IPS-NIHi11 (cell line): Measurements from ENCODE around the gene DTYMK.
"Not testable (repeated sequence)": the region's sequence is repeated elsewhere in the genome, so short reads cannot be mapped to it uniquely, and the experiment has no call there.

Experiments used
- DNase-seq: peaks from one replicate; pipeline ENCODE4 v3.0.0; 2012; ENCODE audit warnings: mixed read lengths, low spot score

DTYMK gene

DNA sequence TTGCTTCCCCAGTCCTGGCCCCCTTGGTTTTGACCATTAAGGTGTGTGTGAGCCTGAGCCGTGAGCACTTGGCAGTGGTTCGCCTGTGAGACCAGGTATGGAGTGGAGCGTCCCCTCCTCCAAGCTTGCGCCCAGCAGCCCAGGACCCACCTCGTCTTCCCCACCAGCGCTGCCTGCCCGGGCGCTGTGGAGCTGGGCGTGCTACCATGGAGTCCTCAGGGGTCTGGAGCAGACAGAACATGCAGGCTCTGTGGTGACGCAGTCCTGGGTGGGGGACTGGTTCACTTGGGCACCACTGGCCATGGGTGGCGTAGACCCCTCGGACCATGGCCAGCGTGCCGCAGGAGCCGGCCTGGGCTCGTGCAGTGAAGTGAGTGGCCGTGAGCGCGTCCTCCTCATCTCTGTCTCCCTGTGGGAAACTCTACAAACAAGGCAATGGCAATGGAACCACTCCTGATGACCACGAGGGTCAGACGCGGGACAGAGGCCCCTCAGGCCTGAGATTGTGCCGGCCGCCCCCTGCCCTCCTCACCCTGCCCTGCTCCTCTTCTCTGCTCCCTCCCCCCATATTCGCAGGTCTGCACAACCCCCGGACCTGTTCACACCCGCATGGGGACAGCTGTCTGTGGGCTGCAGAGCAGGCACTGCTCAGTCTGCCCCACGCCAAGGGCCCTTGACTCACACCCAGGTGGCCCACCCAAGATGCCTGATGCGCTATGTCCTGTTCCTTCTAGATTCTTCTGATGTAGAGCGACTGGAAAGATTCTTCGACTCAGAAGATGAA, 15.0 kb downstream of the DTYMK start:
- no peak for DNase-seq

- DNase-seq: no peak
Measured at GRCh38 chr2:241670333-241671110, 16.1 kb downstream of the DTYMK start.

GRCh38 chr2:241668839-241669238, 17.8 kb downstream of the DTYMK start:
- DNase-seq: no peak

DNA sequence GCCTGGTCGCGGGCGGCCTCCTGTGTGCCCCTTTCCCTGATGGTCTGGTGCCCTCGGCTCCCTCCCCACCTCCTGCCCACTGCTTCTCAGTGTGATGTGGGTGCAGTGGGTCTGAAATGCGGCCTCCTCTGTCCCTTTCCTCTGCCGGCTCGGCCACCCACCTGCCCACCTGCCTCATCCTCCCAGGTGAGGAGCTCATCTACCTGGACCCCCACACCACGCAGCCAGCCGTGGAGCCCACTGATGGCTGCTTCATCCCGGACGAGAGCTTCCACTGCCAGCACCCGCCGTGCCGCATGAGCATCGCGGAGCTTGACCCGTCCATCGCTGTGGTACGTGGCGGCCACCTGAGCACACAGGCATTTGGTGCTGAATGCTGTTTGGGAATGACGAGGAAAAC, 18.3 kb downstream of the DTYMK start:
- DNase-seq: no peak

- DNase-seq: peak; percentile 50
Measured at GRCh38 chr2:241666627-241667400, 19.8 kb downstream of the DTYMK start.

DNA sequence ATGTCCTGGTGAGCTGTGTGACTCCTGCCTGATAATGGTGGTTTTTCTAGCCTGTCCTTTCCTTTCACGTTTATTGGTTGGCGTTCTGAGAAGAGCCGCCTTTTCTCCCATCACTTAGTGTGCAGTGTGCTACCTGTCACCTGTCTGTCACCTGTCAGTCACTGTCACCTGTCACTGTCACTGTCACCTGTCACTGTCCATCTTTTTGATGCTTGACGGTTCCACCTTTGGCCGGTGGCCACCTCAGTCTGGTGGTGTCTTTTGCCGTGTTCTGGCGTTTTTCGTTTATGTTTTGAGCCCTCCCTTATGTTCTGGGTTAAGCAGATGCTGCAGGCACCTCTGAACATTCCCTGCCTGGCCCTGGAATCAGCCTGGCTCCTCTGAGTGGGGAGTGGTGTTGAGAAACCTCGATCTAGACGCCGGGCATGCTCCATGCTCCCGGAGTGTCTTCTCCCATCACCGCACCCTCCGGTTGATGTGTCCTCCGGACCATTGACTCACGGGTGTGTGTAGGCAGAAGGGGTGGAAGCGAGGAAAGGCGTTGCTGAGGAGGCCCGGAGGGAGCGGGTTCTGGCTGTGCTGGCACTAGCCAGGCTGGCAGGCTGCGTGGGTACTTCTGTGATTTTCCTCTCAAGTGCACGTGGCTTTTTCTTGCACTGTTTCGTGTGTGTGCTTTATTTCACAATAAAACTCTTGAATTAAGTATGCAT, 20.7 kb downstream of the DTYMK start:
- no peak for DNase-seq

DNA sequence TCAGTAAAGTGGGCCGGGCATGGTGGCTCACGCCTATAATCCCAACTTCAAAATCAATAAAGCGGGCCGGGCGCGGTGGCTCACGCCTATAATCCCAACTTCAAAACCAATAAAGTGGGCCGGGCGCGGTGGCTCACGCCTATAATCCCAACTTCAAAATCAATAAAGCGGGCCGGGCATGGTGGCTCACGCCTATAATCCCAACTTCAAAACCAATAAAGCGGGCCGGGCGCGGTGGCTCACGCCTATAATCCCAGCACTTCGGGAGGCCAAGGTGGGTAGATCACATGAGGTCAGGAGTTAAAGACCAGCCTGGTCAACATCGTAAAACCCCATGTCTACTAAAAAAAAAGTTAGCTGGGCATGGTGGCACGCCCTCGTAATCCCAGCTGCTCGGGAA, 23.9 kb downstream of the DTYMK start:
- DNase-seq: not testable (repeated sequence)

DNA sequence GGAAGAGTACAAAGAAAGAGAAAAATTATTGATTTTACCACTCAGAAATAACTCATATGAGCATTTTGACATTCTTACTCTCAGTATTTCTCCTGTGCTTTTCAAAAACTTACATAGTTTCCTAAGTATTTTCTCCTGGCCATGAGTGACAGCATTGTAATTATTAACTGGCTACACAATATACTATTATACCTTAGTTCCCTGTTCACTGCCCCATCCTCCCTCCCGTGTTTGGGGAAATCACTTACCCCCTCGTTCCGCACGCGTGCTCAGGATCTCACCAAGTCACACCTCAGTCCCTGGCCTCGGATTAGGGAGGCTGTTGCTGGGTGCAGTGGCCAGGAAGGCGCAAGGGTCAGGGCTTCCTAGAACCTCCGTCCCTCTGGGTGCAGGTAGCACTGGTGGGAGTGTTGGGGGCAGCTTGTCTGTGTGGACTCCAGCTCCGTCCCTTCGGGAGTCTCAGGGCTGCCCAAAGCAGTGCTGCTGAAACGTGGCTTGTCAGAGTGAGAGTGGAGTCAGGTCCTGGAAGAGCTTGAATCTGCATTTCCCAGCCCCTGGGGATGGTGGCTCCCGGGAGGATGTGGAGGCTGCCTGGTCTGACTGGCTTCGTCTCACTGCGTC, 25.9 kb downstream of the DTYMK start:
- DNase-seq: no peak

DNA sequence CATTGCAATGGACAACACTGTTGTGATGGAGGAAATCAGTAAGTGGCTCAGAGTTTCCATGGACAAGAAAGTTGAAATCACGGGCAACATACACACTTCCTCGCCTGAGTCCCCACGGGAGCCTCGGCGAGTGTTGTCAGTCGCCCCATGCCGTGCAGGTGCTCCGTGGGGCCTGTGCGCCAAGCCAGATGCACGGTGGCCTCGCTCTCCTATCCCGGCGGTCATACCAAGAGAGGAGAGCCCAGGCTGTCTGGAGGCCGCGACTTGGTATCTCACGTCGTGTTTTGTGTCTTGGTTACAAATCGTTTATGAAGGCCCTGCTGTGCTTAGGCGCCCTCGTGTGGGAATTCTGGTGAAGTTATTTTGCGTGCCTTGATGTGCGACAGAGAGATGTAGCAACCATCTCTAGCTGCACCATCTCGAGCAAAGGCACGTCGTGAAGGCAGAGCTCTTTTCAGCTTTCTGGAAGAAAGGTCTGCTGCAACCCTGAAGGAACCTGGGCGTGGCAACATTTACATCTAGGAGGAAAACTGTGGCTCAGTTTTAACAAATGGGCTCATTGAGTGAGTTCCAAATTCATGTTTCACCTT, 27.4 kb downstream of the DTYMK start:
- peak; percentile 59 for DNase-seq

DNA sequence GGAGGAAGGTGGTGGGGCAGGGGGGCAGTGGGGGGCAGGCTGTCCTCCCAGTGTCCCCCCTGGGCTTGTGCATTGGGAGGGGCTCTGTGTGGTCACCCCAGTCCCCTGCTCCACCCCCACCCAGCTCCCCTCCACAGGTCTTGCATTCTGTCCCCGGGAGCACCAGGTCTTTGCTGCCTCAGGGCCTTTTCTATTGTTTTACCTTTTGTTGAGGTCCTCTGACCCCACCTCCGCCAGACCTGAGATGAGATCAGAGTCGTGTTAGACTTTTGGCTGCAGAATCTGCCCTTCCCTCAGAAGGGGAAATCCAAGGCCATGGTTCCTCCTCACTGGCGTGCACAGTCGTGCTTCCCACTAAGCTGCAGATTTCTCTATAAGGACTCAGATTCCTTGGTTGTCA, 28.3 kb downstream of the DTYMK start:
- no peak for DNase-seq

- DNase-seq: no peak
Measured at GRCh38 chr2:241657786-241658254, 28.8 kb downstream of the DTYMK start.

DNA sequence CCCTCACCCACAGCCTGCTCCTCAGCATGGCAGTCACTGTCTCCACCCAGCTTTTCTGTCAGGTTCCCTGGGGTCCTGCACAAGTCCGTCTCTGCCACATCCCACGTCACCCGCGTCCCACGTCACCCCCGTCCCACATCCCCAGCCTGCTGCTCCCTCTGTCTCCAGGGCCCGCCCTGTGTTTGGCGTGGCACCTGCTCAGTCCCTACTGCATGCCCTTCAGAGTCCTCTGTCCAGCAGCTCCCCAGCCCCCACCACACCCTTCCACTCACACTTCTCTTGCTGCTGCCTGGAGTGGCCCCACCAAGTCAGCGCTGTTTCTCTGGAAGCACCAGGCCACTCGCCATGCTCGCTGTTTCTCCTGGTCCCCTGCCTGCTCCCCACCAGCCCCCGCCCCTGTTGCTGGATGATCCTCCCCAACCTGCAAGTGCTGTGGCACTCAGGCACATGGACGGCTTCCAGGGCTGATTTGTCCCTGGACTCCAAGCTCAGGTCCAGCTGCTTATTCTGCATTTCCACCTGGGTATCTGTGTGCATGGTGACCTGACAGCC, 30.3 kb downstream of the DTYMK start:
- DNase-seq: no peak

- DNase-seq: no peak
Measured at GRCh38 chr2:241655516-241656189, 31.0 kb downstream of the DTYMK start.

DNA sequence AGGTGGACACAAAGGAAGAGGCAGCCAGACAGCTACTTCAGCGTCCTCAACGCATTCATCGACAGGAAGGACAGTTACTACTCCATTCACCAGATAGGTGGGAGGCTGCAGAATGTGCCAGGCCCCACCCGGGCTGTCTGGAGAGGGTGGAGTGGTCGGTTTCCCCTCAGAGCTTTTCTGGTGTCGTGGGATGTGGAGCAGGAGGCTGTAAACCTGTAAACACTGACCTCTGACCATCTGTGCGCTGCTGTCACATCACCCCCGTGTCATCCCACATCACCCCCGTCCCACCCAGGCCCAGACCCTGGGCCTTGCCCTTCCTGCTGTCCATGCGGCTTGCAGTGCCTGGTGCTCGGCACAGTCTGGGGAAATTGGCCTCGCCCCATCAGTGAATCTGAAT, 32.1 kb downstream of the DTYMK start:
- no peak for DNase-seq

DNA sequence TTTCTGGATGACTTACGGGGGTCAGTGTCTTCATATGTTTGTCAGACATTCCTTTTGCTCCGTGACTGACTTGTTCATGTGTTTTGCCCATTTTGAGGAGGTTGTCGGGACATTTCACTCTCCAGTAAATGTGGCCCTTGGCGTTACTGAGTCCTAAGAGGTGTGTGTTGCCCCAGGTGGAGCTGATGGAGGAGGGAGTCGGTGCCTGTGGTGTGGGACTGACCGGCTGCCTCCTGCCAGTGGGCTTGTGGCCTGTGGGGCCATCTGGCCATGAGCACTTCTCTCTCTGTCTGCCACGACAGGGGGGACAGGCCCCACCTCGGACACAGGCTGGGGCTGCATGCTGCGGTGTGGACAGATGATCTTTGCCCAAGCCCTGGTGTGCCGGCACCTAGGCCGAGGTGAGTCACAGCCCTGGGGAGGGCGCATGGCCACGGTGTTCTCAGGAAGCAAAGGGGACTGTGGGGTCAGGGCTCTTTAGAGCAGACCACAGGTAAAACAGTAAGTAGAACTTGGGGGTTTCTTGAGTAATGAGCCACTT, 33.3 kb downstream of the DTYMK start:
- DNase-seq: no peak

- DNase-seq: no peak
Measured at GRCh38 chr2:241652722-241653121, 33.9 kb downstream of the DTYMK start.

GRCh38 chr2:241652142-241652541, 34.5 kb downstream of the DTYMK start:
- no peak for DNase-seq

DNA sequence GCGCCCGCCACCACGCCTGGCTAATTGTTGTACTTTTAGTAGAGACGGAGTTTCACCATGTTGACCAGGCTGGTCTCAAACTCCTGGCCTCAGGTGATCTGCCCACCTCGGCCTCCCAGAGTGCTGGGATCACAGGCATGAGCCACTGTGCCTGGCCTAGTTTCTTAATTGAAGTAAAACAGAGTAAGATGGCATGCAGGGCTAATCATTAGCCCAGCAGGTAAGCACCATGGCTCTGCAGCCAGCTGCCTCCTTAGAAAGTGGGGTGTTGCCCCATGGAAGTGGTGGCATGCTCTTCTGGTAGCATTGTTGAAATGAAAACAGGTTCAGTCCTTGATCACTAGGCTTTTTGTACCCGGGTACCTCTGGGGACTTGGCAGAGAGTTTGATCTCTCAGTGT, 36.7 kb downstream of the DTYMK start:
- no peak for DNase-seq

DNA sequence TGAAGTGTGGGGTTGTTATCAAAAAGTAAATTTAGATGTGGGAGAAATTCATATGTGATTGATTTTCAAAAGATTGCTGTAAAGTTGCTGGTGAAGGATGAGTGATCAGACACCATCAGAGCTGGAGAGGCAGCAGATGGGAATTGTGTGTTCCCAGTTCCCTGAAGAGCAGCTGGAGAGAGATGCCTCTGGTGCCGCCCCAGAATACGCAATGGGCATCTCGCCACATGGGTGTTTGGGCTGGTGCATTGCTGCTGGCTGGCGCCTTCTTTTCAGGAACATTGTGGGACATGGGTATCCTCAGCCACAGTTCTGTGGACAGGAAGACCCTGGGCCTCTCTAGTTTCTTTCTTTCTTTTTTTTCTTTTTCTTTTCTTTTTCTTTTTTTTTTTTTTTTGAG, 37.2 kb downstream of the DTYMK start:
- DNase-seq: no peak

DNA sequence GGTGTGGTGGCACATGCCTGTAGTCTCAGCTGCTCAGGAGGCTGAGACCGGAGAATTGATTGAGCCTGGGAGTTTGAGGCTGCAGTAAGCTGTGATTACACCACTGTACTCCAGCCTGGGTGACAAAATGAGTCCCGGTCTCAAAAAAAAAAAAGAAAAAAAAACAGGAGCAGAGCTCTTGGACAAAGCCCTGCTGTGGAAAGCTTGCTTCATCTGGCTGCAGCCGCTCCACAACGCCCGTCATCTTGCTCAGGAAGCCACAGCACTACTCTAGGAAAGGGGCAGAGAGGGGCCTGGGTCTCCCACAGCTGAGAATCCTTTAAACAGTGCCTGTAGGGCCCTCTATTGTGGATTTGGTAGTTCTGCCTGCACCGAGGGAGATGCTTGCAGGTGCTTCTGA, 38.2 kb downstream of the DTYMK start:
- no peak for DNase-seq
